Measurements from ENCODE around the gene OPCML. TPM values are rescaled to one million over a fixed set of nuclear protein-coding genes. Genes with fewer than 3 reads are reported as not detected.

The OPCML gene
- total and polyA plus RNA-seq, 2 experiments from 2014 or later, result 1.2 to 4.4 TPM

- ATAC-seq, result peak; percentile 36
- Histone ChIP-seq H3K9me2 (ENCODE audit: insufficient read depth) (no peaks in the 10 kb centered on the region), H3K4me2 (peak overlapping the region; percentile 99), H3K27ac (ENCODE audit: low read depth) (no peak overlapping the region), H3K79me2 (replicated peaks; ENCODE audit: insufficient read depth) (no peaks in the 10 kb centered on the region), H3K27me3 (ENCODE audit: insufficient read depth) (peaks cover 35% of the 10 kb centered on the region), H2AFZ (peak overlapping the region; percentile 96), H3F3A (replicated peaks; ENCODE audit: low read depth) (0 out of 2 replicates have a peak, but pooled peaks cover 4% of the 10 kb centered on the region), H3K4me1 (ENCODE audit: insufficient read depth) (peaks cover 10% of the 10 kb centered on the region; the same call in 1 of the 2 replicates), H3K4me3 (peak overlapping the region; percentile 89), H4K20me1 (replicated peaks; ENCODE audit: insufficient read depth) (no peaks in the 10 kb centered on the region; the same call in 1 of the 2 replicates), H3K36me3 (ENCODE audit: insufficient read depth) (no peaks in the 10 kb centered on the region)
- no peak overlapping the region for H3K27ac Mint-ChIP-seq
- H3K4me3 Mint-ChIP-seq, result peak overlapping the region; percentile 90
- no peaks in the 10 kb centered on the region; the same call in 2 of the 3 replicates for H3K36me3 Mint-ChIP-seq (ENCODE audit: low read depth)
- H3K9me3 Mint-ChIP-seq, result no peaks in the 10 kb centered on the region
- peaks cover 18% of the 10 kb centered on the region for H3K4me1 Mint-ChIP-seq
- H3K27me3 Mint-ChIP-seq (ENCODE audit: insufficient read depth, low read depth, poor library complexity), result peaks cover 25% of the 10 kb centered on the region
- peak; percentile 66 for DNase-seq (ENCODE audit: low spot score)
- TF ChIP-seq EZH2 (IDR thresholded peaks at IDR 0.05; ENCODE audit: low read depth, unreplicated experiment) (peak; percentile 42), STAT1 (IDR thresholded peaks at IDR 0.05; ENCODE audit: unreplicated experiment) (no peak), CTCF (conservative IDR thresholded peaks at IDR 0.05; ENCODE audit: low read depth in 2 of 2) (no peak), ZNF114 (CRISPR knock-in tag; IDR thresholded peaks at IDR 0.05) (no peak), REST (IDR thresholded peaks at IDR 0.05; ENCODE audit: unreplicated experiment) (no peak), ZNF331 (CRISPR knock-in tag; IDR thresholded peaks at IDR 0.05; ENCODE audit: low read depth) (no peak)
Measured at GRCh38 chr11:132944569-132944944, 587.7 kb downstream of the OPCML start.

- H3K36me3 ChIP-seq (ENCODE audit: insufficient read depth), result no peaks in the 10 kb centered on the region
- DNase-seq (ENCODE audit: low spot score), result peak; percentile 62
- peak overlapping the region; percentile 89 for H3K4me3 ChIP-seq
- H3K27ac ChIP-seq (ENCODE audit: low read depth), result no peak overlapping the region
- no peak for TF ChIP-seq ETS1 (IDR thresholded peaks at IDR 0.05)
- TF ChIP-seq CTCF (conservative IDR thresholded peaks at IDR 0.05; ENCODE audit: low read depth in 2 of 2), result 0 out of 4 replicates have a peak, but pooled peaks of 1 of the 2 experiments have one; percentile 6
- TF ChIP-seq ZNF331 (CRISPR knock-in tag; IDR thresholded peaks at IDR 0.05; ENCODE audit: low read depth), result no peak
- no peak for TF ChIP-seq EZH2phosphoT487 (IDR thresholded peaks at IDR 0.05; ENCODE audit: unreplicated experiment)
- no peak overlapping the region for H3K27ac Mint-ChIP-seq
- no peaks in the 10 kb centered on the region for H3K79me2 ChIP-seq (replicated peaks; ENCODE audit: insufficient read depth)
- no peaks in the 10 kb centered on the region for H3K9me3 Mint-ChIP-seq
- H3K27me3 Mint-ChIP-seq (ENCODE audit: insufficient read depth, low read depth, poor library complexity), result peaks cover 25% of the 10 kb centered on the region
- H3K36me3 Mint-ChIP-seq (ENCODE audit: low read depth), result no peaks in the 10 kb centered on the region; the same call in 2 of the 3 replicates
- 0 out of 2 replicates have a peak, but pooled peaks cover 4% of the 10 kb centered on the region for H3F3A ChIP-seq (replicated peaks; ENCODE audit: low read depth)
- H3K4me1 Mint-ChIP-seq, result peaks cover 18% of the 10 kb centered on the region
- H3K4me3 Mint-ChIP-seq, result peak overlapping the region; percentile 90
- peaks cover 35% of the 10 kb centered on the region for H3K27me3 ChIP-seq (ENCODE audit: insufficient read depth)
- H3K4me2 ChIP-seq, result peak overlapping the region; percentile 99
- ATAC-seq, result peak; percentile 48
- peak overlapping the region; percentile 96 for H2AFZ ChIP-seq
- H4K20me1 ChIP-seq (replicated peaks; ENCODE audit: insufficient read depth), result no peaks in the 10 kb centered on the region
- H3K4me1 ChIP-seq (ENCODE audit: insufficient read depth), result peaks cover 10% of the 10 kb centered on the region; the same call in 1 of the 2 replicates
- no peaks in the 10 kb centered on the region for H3K9me2 ChIP-seq (ENCODE audit: insufficient read depth)
Measured at GRCh38 chr11:132943706-132944568, 588.4 kb downstream of the OPCML start.

Data from GM23338 (cell line).